ENCODE data around the gene ABCD4.
A peak's percentile ranks its signal among the peaks of the same experiment; 100 is the strongest.

The ABCD4 gene

DNA sequence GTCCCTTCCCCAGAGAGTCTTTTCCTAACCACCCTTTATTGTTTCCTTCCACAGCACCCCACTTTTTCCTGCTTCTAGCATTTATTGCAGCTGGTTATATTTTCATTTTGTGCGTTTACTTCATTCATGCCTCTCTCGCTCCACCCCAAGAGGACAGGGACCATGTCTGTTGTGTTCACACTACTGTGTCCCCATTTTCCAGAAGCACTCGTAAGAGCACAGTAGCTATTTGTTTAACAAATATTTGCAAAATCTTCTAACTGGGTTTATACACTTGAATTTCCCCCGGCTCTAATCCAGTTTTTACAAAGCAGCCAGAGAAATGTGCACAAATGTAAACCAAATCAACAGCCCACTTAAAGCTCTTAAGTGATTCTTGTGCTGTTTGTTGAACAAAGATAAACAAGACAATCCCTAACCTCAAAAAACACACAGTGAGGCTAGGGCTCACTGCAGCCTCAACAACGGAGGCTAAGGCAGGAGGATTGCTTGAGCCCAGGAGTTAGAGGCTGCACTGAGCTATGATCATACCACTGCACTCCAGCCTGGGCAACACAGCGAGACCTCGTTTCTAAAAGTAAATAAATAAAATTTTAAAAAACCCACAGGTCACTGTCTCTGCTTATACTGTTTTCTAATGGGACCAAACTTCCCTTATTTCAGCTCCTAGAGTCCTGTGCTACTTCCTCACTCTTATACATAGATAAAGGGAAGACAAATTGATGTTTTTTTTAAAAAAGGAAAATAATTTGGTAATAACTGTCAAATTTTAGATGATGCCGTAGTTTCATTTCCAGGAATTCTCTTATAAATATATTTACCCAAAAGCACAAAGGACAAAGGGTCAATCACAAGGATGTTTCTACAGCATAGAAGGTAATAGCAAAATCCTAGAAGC lies 6.6 kb upstream of the ABCD4 start:
- no peak for DNase-seq
- no peaks in the 10 kb centered on the region for H3K36me3 ChIP-seq

DNA sequence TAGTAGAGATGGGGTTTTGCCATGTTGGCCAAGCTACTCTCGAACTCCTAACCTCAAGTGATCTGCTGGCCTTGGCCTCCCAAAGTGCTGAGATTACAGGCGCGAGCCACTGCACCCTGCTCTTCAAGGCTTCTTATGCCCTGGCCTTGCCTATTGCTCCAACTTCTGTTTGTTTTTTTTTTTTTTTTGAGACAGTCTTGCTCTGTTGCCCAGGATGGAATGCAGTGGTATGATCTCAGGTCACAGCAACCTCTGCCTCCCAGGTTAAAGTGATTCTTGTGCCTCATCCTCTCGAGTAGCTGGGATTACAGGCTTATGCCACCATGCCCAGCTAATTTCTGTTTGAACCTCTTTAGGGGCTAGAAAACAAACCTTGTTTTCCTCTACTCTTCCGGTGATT lies 6.0 kb upstream of the ABCD4 start:
- Histone ChIP-seq H3K4me1 (no peaks in the 10 kb centered on the region), H3K9me3 (no peaks in the 10 kb centered on the region), H3K4me3 (ENCODE audit: low read depth, low read length) (no peak overlapping the region), H3K36me3 (no peaks in the 10 kb centered on the region), H3K27me3 (no peaks in the 10 kb centered on the region)
- DNase-seq = no peak
- TF ChIP-seq, protein P1, sequence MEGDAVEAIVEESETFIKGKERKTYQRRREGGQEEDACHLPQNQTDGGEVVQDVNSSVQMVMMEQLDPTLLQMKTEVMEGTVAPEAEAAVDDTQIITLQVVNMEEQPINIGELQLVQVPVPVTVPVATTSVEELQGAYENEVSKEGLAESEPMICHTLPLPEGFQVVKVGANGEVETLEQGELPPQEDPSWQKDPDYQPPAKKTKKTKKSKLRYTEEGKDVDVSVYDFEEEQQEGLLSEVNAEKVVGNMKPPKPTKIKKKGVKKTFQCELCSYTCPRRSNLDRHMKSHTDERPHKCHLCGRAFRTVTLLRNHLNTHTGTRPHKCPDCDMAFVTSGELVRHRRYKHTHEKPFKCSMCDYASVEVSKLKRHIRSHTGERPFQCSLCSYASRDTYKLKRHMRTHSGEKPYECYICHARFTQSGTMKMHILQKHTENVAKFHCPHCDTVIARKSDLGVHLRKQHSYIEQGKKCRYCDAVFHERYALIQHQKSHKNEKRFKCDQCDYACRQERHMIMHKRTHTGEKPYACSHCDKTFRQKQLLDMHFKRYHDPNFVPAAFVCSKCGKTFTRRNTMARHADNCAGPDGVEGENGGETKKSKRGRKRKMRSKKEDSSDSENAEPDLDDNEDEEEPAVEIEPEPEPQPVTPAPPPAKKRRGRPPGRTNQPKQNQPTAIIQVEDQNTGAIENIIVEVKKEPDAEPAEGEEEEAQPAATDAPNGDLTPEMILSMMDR (IDR thresholded peaks at IDR 0.05; ENCODE audit: low read depth, low read length) = no peak

More for the DNA sequence above, 6.6 kb upstream of the ABCD4 start:
- Histone ChIP-seq H3K4me3 (ENCODE audit: low read depth, low read length) (no peak overlapping the region), H3K27me3 (no peaks in the 10 kb centered on the region), H3K4me1 (no peaks in the 10 kb centered on the region), H3K9me3 (no peaks in the 10 kb centered on the region)
- TF ChIP-seq, protein P1 (IDR thresholded peaks at IDR 0.05; ENCODE audit: low read depth, low read length) = no peak

DNA sequence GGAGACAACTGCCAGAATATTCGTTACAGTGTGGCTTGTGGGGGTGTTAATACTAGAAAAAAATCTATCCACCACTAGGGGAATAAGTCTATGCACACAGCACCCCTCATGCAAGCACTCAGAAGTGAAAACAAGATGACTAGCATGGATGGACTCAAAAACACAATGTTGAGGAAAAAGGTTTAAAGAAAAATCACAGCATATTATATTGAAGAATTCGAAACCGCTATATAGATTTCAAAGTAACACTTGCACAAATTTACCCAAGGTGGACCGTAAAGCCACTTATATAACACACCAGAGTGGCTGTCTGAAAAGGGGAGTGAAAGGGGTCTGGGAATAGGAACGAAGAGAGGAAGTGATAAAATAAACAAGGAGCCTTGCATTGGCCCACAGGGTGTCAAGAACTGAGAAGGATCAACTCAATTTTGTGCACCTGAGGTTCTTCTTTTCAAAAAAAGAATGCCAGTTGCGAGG lies 544 bp downstream of the ABCD4 start:
- Histone ChIP-seq H3K4me1 (no peaks in the 10 kb centered on the region), H3K9me3 (no peaks in the 10 kb centered on the region), H3K27me3 (no peaks in the 10 kb centered on the region), H3K36me3 (peaks cover 12% of the 10 kb centered on the region), H3K4me3 (ENCODE audit: low read depth, low read length) (peak overlapping the region; percentile 83)
- TF ChIP-seq, protein P1 (IDR thresholded peaks at IDR 0.05; ENCODE audit: low read depth, low read length) = peak; percentile 58
- DNase-seq = no peak

DNA sequence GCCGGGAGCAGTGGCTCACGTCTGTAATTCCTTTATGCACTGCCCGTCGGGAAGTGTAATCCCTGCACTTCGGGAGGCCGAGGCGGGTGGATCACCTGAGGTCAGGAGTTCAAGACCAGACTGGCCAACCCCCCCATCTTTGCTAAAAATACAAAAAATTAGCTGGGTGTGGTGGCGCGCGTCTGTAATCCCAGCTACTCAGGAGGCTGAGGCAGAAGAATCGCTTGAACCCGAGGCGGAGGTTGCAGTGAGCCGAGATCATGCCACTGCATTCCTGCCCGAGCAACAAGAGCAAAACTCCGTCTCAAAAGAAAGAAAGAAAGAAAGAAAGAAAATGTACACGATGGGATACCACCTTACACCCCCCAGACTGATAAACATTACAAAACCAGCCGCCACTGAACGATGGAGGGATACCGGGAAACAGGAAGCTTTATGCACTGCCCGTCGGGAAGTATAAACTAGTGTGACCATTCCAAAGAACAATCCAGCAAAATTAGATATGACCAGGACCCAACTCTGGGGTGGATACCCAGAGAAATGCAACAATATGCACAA lies 1.1 kb downstream of the ABCD4 start:
- Histone ChIP-seq H3K36me3 (peaks cover 12% of the 10 kb centered on the region), H3K4me1 (no peaks in the 10 kb centered on the region), H3K27me3 (no peaks in the 10 kb centered on the region), H3K4me3 (ENCODE audit: low read depth, low read length) (peak overlapping the region; percentile 83), H3K9me3 (no peaks in the 10 kb centered on the region)
- TF ChIP-seq, protein P1 (IDR thresholded peaks at IDR 0.05; ENCODE audit: low read depth, low read length) = no peak
- no peak for DNase-seq

DNA sequence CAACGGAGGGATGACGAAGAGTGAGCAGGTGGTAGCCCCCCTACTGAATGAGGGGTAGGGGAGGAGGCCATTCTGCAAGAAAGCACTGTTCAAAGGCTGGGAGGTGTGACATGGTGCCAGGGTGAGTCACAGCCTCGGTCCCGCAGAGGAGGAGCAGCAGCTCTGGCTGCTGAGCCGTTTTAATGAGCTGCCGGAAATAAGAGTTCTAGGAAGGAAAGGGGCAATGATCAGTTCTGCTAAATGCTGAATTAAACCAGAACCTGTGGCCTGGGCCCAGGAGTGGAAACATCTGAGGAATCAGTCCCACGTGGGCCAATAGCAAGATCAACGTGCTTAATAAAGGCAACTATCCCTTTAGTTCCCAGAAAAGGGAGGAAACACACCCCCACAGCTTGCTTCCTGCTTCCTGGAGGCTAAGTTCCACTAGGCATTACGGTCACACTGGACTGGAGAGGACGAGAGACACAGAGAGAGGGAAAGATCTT lies 3.6 kb downstream of the ABCD4 start:
- DNase-seq = no peak
- H3K9me3 ChIP-seq = no peaks in the 10 kb centered on the region
- peaks cover 24% of the 10 kb centered on the region for H3K36me3 ChIP-seq
- no peaks in the 10 kb centered on the region for H3K4me1 ChIP-seq
- H3K4me3 ChIP-seq (ENCODE audit: low read depth, low read length) = no peak overlapping the region
- TF ChIP-seq, protein P1 (IDR thresholded peaks at IDR 0.05; ENCODE audit: low read depth, low read length) = no peak
- no peaks in the 10 kb centered on the region for H3K27me3 ChIP-seq

DNA sequence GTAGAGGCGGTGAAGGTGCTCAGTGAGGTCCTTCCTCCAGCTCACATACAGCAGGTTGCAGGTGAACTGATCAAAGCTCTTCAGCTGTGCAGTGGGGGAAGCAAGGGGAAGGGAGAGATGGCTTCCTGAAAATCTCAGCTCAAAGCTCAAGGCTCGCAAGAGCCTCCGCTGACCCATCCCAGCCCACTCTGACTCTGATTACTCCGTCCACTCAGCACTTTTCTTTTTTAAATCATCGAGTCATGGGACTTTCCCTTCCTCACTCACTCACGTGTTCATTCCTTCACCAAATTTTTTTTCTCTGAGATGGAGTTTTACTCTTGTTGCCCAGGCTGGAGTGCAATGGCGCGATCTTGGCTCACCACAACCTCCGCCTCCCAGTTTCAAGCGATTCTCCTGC lies 4.7 kb downstream of the ABCD4 start:
- H3K4me3 ChIP-seq (ENCODE audit: low read depth, low read length) = no peak overlapping the region
- no peak for DNase-seq
- TF ChIP-seq, protein P1 (IDR thresholded peaks at IDR 0.05; ENCODE audit: low read depth, low read length) = no peak
- H3K4me1 ChIP-seq = no peaks in the 10 kb centered on the region
- H3K36me3 ChIP-seq = peaks cover 24% of the 10 kb centered on the region
- H3K9me3 ChIP-seq = no peaks in the 10 kb centered on the region
- H3K27me3 ChIP-seq = no peaks in the 10 kb centered on the region

Data from BE2C (cell line).